22Rv1 (cell line): Measurements from ENCODE around the gene BICC1.

Experiments
- H3K27ac ChIP-seq: fragments of 450-650 bp; 2 replicates; pipeline ENCODE4 v1.5.1; 2017
- ZFX ChIP-seq: fragments of 450-650 bp; IDR thresholded peaks from 2 replicates; pipeline ENCODE4 v1.6.1; 2017; ENCODE audit warnings: antibody characterized with exemption, borderline replicate concordance
- TF ChIP-seq, protein P1 (sequence below): fragments of 450-650 bp; IDR thresholded peaks from 2 replicates; pipeline ENCODE4 v1.5.1; 2017; ENCODE audit warnings: mild to moderate bottlenecking

BICC1 gene

GRCh38 chr10:58740620-58741369 is 228.1 kb downstream of the BICC1 start:
- TF ChIP-seq, protein P1, sequence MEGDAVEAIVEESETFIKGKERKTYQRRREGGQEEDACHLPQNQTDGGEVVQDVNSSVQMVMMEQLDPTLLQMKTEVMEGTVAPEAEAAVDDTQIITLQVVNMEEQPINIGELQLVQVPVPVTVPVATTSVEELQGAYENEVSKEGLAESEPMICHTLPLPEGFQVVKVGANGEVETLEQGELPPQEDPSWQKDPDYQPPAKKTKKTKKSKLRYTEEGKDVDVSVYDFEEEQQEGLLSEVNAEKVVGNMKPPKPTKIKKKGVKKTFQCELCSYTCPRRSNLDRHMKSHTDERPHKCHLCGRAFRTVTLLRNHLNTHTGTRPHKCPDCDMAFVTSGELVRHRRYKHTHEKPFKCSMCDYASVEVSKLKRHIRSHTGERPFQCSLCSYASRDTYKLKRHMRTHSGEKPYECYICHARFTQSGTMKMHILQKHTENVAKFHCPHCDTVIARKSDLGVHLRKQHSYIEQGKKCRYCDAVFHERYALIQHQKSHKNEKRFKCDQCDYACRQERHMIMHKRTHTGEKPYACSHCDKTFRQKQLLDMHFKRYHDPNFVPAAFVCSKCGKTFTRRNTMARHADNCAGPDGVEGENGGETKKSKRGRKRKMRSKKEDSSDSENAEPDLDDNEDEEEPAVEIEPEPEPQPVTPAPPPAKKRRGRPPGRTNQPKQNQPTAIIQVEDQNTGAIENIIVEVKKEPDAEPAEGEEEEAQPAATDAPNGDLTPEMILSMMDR: no peak
- no peak for TF ChIP-seq ZFX
- no peak overlapping the region for H3K27ac ChIP-seq

- no peak for TF ChIP-seq ZFX
- TF ChIP-seq, protein P1: no peak
- no peak overlapping the region for H3K27ac ChIP-seq
Measured at GRCh38 chr10:58741673-58742072, 229.0 kb downstream of the BICC1 start.

GRCh38 chr10:58742141-58742540 is 229.5 kb downstream of the BICC1 start:
- TF ChIP-seq, protein P1: no peak
- TF ChIP-seq ZFX: no peak
- no peak overlapping the region for H3K27ac ChIP-seq

DNA sequence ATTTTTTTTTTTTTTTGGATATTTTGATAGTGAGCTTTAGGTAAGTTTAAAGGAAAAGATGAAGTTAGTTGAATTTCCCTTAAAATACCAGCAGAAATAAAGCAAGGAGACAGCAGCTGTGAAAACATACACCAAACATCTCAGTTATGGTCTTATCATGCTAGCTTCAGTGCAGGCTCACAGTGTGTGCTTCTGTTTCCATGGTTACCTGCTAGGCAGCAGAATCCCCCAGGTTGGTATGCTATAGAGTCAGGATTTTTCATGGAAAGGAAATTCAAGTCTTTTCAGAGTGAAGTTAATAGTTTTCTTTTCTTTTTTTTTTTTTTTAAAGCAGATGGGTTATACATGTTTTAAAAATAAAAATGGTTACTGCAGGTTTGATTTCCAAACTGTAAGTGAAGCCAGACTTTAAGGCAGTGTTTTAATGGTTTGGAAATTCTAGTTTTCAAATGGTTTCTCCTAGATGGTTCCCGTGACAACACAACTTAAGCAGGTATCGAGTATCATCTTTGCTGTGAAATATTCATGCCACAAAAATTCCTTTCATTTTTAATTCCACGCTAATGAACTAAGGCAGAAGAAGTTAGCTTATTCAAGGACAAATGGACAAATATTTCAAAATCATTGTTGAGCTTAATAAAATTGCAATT is 230.9 kb downstream of the BICC1 start:
- no peak overlapping the region for H3K27ac ChIP-seq
- no peak for TF ChIP-seq ZFX
- TF ChIP-seq, protein P1: no peak

DNA sequence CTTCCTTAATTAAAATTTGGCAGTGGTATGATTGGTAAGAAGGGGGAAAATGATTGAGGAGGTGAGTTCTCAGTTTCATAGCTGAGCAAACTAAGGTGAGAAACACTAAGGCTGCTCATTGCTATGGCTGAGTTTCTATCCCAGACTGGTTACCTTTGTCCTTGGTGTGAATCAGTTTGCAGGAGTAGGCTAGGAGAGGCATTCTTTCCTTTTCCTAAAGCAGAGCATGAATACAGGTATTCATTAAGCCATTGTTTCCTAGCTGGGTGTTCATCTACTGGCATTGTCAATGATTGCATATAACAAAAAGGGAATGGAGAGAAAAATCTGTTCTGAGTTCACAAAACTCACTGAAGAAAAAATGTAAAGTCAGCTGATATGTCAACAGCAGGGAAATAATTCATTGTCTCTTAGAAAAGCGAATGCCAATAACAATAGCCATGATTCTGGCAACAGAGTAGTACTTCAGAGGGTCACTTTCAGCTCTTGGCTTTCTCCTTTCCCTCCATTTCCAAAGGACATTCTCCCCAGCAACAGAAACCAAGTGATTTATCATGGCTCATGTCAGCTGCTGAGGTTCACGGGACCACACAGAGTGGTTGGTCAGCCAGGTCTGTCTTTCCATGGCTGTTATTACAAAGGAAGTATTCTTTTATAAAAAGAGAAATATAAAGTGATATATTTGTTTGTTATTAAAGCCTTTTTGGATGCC is 234.0 kb downstream of the BICC1 start:
- H3K27ac ChIP-seq: no peak overlapping the region
- TF ChIP-seq, protein P1: no peak
- no peak for TF ChIP-seq ZFX

GRCh38 chr10:58747687-58748086 is 235.0 kb downstream of the BICC1 start:
- no peak for TF ChIP-seq ZFX
- TF ChIP-seq, protein P1: no peak

DNA sequence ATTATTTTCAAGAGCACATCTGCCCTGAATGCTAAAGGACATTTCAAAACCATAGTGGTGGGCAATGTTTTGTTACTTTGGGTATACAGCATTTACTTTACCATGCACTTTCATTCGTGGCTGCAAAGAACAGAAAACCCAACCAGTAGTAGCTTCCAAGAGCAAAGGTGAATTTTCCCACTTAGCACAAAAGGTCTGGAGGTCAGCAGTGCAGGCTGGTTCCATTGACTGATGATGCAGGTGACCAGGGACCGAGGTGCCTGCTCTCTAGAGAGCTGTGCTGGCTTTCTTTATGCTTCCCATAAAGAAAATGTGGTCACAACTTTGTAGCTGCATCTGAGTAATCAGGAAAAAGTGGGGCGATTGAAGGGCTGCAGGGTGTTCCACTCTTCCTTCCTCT is 240.0 kb downstream of the BICC1 start:
- no peak overlapping the region for H3K27ac ChIP-seq
- no peak for TF ChIP-seq ZFX
- TF ChIP-seq, protein P1: no peak

More at GRCh38 chr10:58747687-58748086, 235.0 kb downstream of the BICC1 start:
- H3K27ac ChIP-seq: no peak overlapping the region
